GM21529 (cell line): ENCODE measurements around the gene GPR137.
A peak's percentile ranks its signal among the peaks of the same experiment; 100 is the strongest.

Source experiments
- ATAC-seq: cut with Tn5 transposase; IDR thresholded peaks from one replicate; pipeline ENCODE4 v1.9.1; 2021; ENCODE audit not compliant: unreplicated experiment

The GPR137 gene

GRCh38 chr11:64249038-64249437, 36.6 kb upstream of the GPR137 start:
- ATAC-seq: no peak

- no peak for ATAC-seq
Observed at GRCh38 chr11:64249563-64250414, 35.9 kb upstream of the GPR137 start.

GRCh38 chr11:64250415-64251015, 35.1 kb upstream of the GPR137 start:
- ATAC-seq: no peak

GRCh38 chr11:64251016-64251752, 34.5 kb upstream of the GPR137 start, which contains the start of gene PLCB3:
Gene PLCB3, plus strand, starts transcription at chr11:64251530. Its CDS starts 120 bp downstream, at chr11:64251650.
- ATAC-seq: peak; percentile 43

- ATAC-seq: no peak
Observed at GRCh38 chr11:64251753-64252002, 34.0 kb upstream of the GPR137 start.

- ATAC-seq: no peak
Observed at GRCh38 chr11:64252003-64252872, 33.4 kb upstream of the GPR137 start.

GRCh38 chr11:64253043-64253442, 32.6 kb upstream of the GPR137 start:
- ATAC-seq: no peak

GRCh38 chr11:64253481-64253880, 32.2 kb upstream of the GPR137 start:
- ATAC-seq: no peak

GRCh38 chr11:64254326-64254725, 31.3 kb upstream of the GPR137 start:
- no peak for ATAC-seq

GRCh38 chr11:64255135-64256128, 30.2 kb upstream of the GPR137 start:
- no peak for ATAC-seq

- ATAC-seq: no peak
Observed at GRCh38 chr11:64256300-64256699, 29.3 kb upstream of the GPR137 start.

GRCh38 chr11:64258356-64258755, 27.3 kb upstream of the GPR137 start:
- ATAC-seq: no peak

GRCh38 chr11:64258946-64259532, 26.6 kb upstream of the GPR137 start:
- ATAC-seq: no peak

GRCh38 chr11:64259533-64260067, 26.0 kb upstream of the GPR137 start:
- ATAC-seq: no peak

GRCh38 chr11:64260147-64260708, 25.4 kb upstream of the GPR137 start:
- ATAC-seq: no peak

GRCh38 chr11:64261556-64262080, 24.0 kb upstream of the GPR137 start:
- ATAC-seq: no peak

GRCh38 chr11:64262271-64263002, 23.2 kb upstream of the GPR137 start:
- ATAC-seq: no peak
